ENCODE data around the gene AGAP3. TPM values are rescaled to one million over a fixed set of nuclear protein-coding genes. Genes with fewer than 3 reads are reported as not detected.

Gene AGAP3
- polyA plus RNA-seq, 3 donors: 54.3 to 61.2 (median 60.2) TPM

- no peak for DNase-seq (ENCODE audit: low read depth in 3 of 3, low spot score in 2 of 3)
These were observed 47.2 kb downstream of the AGAP3 start for GRCh38 chr7:151133266-151133985.

DNA sequence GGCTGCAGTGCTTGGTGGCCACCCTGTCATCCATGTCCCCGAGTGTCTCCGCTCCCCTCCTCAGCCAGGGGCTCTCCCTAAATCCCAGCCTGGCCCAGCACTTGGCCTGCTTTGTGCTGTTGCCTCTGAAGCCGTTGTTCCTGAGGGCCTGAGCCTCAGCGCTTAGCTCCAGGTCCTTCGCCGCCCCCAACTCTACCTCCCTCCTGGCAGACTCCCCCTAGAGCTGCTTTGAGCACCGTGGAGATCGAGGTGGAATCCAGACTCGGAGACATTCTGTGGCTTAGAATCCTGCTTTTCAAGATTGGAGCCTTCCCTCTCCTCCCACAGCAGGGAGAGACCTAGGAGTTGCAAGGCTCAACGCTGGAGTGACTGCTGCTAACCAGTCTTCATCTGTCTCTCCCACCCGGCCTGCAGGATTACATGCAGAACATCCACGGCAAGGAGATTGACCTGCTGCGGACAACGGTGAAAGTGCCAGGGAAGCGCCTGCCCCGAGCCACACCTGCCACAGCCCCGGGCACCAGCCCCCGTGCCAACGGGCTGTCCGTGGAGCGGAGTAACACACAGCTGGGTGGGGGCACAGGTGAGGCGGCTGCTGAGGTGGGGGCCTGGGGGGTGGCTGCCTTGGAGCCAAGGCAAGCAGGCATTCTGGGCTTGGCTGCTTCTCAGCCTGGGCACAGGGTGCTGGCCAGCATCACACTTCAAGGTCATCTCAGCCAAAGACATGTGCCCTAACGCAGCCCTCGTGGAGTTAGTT is 47.9 kb downstream of the AGAP3 start:
- DNase-seq (ENCODE audit: low read depth in 3 of 3, low spot score in 2 of 3): no peak

GRCh38 chr7:151134743-151135524 is 48.7 kb downstream of the AGAP3 start:
- no peak for DNase-seq (ENCODE audit: low read depth in 3 of 3, low spot score in 2 of 3)

- DNase-seq (ENCODE audit: low read depth in 3 of 3, low spot score in 2 of 3): no peak
These were observed 49.2 kb downstream of the AGAP3 start for GRCh38 chr7:151135525-151135845.

- DNase-seq (ENCODE audit: low read depth in 3 of 3, low spot score in 2 of 3): no peak
These were observed 49.9 kb downstream of the AGAP3 start for GRCh38 chr7:151135866-151136843.

GRCh38 chr7:151137076-151137675 is 50.9 kb downstream of the AGAP3 start:
- no peak for DNase-seq (ENCODE audit: low read depth in 3 of 3, low spot score in 2 of 3)

GRCh38 chr7:151137791-151138152 is 51.5 kb downstream of the AGAP3 start:
- no peak for DNase-seq (ENCODE audit: low read depth in 3 of 3, low spot score in 2 of 3)

- no peak for DNase-seq (ENCODE audit: low read depth in 3 of 3, low spot score in 2 of 3)
These were observed 52.0 kb downstream of the AGAP3 start for GRCh38 chr7:151138153-151138851.

- no peak for DNase-seq (ENCODE audit: low read depth in 3 of 3, low spot score in 2 of 3)
These were observed 53.0 kb downstream of the AGAP3 start for GRCh38 chr7:151139071-151139790.

DNA sequence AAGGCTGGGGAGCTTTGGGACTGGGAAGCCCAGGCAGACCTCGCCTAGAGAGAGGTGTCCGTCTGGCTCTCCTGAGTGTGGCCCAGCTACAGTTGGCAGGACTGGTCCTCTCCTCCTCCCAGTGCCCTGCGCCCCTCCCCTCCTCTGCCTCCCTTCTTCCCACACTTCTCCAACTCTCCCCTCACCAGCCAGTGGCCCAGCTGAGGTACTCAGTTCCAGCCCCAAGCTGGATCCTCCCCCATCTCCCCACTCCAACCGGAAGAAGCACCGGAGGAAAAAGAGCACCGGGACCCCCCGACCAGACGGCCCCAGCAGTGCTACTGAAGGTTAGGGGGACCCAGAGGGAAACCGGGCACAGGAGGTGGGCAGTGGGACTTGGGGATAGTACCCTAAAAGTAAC is 53.5 kb downstream of the AGAP3 start:
- DNase-seq (ENCODE audit: low read depth in 3 of 3, low spot score in 2 of 3): no peak

- DNase-seq (ENCODE audit: low read depth in 3 of 3, low spot score in 2 of 3): no peak
These were observed 54.6 kb downstream of the AGAP3 start for GRCh38 chr7:151140826-151141225.

DNA sequence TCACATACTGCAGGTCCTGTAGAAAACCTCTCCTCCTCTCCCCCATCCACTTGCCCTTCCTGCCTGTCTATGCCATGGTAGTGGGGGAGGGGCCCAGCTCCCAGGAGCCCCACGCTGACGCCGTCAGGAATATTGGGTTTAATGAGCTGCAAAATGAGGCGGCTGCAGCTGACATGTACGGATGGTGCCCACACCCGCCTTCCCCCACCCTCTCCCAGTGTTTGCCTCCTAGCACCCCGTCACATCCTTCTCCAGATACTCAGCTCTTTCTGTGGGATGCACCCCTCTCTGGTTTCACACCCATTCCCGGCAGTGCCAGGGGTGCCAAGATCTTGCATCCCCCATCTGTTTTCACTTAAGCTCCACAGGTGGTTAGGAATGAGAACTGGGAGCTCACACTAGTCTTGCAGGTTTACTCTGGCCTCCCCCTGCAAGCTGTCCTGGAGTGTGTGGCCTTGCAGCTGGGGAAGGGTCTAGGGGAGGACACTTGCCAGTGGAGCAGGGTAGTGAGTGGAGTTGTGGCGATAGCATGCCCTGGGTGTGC is 55.1 kb downstream of the AGAP3 start:
- DNase-seq (ENCODE audit: low read depth in 3 of 3, low spot score in 2 of 3): no peak

DNA sequence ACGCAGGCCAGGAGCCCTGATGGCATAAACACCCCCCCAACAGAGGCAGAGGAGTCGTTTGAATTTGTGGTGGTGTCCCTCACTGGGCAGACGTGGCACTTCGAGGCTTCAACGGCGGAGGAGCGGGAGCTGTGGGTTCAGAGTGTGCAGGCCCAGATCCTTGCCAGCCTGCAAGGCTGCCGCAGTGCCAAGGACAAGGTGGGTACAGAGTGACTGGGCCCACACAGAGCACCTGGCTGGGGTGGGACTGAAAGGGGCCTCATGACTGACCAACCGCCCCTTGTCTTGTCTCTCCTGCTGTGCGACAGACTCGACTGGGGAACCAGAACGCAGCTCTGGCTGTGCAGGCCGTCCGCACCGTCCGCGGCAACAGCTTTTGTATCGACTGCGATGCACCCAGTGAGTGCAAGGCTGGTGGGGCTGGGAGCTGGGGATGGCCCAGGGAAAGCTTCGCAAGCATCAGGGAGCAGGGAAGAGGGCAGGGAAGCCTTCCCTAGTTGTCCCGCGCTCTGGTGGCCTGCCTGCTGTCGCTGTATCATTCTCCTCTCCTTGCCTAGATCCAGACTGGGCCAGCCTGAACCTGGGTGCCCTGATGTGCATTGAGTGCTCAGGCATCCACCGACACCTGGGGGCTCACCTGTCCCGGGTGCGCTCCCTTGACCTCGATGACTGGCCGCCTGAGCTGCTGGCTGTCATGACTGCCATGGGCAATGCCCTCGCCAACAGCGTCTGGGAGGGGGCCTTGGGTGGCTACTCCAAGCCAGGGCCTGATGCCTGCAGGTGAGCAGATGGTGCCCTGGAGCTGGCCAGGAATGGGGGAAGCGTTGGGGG is 55.8 kb downstream of the AGAP3 start:
- DNase-seq (ENCODE audit: low read depth in 3 of 3, low spot score in 2 of 3): no peak

- DNase-seq (ENCODE audit: low read depth in 3 of 3, low spot score in 2 of 3): no peak
These were observed 56.4 kb downstream of the AGAP3 start for GRCh38 chr7:151142686-151143040.

DNA sequence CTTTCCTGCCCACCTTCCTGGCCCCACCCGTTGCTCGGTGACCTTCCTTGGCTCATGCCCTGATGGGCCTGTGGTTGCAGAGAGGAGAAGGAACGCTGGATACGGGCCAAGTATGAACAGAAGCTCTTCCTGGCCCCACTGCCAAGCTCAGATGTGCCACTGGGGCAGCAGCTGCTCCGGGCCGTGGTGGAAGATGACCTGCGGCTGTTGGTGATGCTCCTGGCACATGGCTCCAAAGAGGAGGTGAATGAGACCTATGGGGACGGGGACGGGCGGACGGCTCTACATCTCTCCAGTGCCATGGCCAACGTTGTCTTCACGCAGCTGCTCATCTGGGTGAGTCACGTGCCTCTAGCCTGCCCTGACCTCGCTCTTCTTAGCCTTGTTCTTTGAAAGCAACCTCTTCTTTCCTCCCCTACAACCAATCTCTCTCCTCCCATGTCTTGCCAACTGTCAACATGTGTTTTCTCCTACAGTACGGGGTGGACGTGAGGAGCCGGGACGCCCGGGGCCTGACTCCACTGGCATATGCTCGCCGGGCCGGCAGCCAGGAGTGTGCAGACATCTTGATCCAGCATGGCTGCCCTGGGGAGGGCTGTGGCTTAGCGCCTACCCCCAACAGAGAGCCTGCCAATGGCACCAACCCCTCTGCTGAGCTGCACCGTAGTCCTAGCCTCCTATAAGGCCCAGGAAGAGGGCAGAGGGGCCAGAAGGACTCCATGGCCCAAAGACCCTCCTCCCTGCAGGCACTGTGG is 57.2 kb downstream of the AGAP3 start:
- DNase-seq (ENCODE audit: low read depth in 3 of 3, low spot score in 2 of 3): no peak

DNA sequence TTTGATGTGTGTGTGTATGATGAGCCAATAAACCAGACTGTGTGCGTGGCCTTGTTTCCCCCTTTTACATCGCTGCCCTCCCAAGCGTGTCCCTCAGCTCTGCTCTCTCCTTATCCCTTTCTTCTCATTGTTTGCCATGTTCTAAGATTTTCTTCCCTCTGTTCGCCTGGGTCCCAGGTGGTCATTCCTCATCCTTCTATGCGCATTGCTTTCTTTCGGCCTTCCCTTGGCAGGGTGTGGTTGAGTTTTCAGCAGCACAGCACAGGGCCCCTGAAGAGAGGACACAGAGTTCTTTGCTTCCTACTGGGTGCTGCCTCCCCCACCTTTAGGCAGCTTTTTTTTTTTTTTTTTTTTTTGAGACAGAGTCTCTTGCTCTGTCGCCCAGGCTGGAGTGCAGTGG is 58.1 kb downstream of the AGAP3 start:
- no peak for DNase-seq (ENCODE audit: low read depth in 3 of 3, low spot score in 2 of 3)

- no peak for DNase-seq (ENCODE audit: low read depth in 3 of 3, low spot score in 2 of 3)
These were observed 60.5 kb downstream of the AGAP3 start for GRCh38 chr7:151146761-151147160.
